Limb (tissue), 2 donors: ENCODE results near the gene B3GAT1.

Experiments
- DNase-seq, 2 donors: peaks; one replicate each; pipeline ENCODE4 v3.0.0-alpha.2; 2016; ENCODE audit errors: extremely low spot score in 2 of 2

B3GAT1 gene

DNA sequence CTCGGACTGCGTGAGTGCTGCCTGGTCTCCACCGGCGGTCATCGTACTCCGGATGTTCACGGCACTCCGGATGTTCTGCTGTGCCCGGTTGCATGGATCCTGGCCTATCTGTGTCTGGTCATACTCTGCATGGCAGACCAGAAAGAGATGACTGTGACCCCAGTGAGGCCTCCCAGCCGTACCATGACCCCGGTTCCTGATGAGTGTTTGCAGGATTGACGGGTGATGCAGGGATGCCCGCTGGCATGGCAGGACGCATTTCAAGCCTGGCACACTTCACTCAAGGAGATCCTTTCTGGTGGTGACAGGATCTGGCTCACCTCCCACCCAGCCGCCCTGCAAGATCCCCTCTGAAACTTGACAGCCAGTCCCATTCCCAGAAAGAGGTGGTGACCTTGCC is 74.0 kb downstream of the B3GAT1 start:
- DNase-seq = no peak

DNA sequence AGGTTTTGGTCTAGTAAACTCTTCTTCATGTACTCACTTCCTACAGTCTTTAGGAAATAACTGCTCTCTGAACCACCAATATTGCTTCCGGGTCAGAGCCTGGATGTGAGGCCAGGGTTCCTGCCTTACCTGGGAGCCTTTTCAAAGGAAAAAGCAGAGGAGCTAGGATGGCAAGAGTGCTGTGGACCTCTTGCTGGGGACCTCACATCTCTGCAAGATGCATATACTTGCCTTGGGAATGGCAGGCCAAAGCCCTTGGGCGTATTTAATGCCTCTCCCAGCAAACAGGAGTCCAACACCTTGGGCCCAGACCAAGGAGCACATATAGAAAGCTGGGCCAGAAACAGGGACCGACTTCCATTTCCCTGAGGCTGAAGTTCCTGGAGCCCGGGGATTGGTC is 75.0 kb downstream of the B3GAT1 start:
- no peak for DNase-seq

DNA sequence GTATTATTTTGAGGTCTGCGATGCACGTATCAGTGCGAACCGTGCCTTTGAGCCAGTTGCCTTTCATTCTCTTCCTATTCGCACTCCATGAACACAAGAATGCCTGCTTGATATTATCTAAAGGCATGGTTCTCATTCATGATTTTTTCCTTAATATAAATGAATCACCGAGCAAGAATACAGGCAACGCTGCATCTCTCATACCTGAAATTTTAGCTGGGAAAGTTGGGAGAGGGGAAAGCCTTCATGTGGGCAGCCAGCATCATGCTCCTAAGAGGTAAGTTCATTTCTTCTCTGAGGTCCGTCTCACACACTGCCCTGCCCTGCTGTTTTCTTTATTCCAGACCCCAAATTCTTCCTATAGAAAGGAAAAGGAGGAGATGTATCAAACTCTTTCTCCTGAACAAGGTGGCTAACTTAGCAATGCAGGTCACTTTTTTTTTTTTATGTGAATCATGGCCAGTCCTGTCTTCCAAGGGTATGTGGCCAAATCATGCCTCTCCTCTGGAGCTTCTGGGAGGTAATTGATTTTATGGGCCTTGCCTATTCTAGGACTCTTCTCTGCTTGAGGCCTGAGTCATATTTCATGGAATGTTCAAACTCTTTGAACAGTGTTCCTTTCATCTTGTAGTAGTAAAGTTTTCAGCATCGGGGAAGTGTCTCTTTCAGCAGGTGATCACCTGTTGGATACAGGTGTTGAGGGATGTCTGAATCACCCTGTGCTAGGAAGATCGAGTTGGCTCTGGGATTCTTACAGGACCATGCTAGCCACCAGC is 77.1 kb downstream of the B3GAT1 start:
- no peak for DNase-seq

DNA sequence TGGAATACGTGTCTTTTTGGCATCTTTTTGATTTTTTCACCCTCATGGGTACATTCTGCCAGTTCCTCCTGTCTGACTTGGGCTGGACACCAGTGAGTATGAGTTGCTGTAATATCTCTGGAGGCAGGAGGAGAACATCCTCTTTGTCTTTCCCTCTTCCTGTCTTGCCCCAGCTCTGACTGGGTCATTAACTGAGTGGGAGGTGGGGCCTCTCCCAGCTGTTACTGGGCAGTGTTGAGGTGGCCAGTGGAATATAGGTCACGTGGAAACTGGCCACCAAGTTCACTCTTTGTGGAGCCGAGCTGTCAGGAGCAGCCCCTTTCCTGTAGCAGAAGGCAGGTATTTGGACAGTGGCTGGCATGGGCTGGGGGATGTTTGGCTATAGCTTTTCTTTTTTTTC is 78.1 kb downstream of the B3GAT1 start:
- no peak for DNase-seq

DNA sequence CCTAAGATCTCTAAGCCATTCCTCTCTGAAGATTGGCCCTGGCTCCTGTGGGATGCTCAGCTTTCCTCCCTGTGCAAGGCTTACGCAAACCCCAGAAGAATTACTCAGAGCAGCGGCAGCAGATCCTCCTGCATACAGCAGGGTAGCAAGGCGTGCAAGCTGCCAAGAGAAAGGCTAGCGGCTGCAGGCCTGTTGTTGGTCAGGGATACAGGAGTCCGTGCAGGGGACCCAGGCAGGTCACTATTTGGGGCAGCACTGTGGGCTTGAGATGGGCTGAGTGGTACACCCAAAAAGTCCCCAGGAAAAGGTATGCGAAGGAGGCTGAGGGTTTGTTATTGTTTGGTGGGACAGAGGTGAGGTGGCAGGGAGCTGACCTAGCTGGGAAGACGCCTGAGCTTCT is 78.7 kb downstream of the B3GAT1 start:
- no peak for DNase-seq

DNA sequence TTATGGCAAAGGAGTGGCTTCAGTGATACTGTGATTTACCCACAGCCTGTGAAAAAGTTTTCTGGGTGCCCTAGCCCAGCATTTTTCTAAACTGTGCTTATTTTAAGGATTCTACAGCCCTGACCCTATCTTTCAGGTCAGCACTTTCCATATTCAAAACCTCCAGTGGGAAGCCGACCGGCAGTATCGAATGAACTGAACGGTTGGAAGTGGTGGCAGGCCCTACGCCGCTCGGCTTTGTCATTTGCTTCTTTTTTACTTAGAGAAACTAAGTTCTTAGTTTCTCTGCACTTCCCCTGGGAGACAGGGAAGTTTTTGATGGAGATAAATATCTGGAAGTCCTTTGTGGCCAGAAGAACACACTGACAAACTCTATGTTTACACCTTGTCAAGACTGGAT is 79.3 kb downstream of the B3GAT1 start:
- DNase-seq = no peak

DNA sequence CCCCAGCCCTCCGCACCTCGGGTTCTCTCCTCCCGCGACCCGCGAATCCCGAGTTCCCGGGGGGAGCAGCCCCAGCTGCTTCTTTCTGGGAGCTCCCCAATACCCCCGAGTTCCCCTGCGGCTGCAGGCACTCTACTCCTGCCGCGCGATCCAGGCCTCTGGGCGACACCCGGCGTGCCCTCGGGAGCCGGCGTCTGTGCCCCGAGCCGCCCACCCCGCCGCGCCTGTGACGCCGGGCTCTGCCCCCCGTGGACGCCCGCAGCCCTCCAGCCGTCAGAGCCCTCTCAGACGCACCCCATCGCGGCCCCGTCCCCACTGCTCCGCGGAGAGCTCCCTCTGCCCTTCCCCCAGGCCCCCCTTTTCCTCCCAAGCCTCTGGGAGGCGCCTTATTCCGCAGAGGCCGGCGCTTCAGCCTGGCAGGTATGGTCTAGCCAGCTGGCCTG is 79.8 kb downstream of the B3GAT1 start:
- peak in 1 of 2 donors; percentile 43 for DNase-seq

DNA sequence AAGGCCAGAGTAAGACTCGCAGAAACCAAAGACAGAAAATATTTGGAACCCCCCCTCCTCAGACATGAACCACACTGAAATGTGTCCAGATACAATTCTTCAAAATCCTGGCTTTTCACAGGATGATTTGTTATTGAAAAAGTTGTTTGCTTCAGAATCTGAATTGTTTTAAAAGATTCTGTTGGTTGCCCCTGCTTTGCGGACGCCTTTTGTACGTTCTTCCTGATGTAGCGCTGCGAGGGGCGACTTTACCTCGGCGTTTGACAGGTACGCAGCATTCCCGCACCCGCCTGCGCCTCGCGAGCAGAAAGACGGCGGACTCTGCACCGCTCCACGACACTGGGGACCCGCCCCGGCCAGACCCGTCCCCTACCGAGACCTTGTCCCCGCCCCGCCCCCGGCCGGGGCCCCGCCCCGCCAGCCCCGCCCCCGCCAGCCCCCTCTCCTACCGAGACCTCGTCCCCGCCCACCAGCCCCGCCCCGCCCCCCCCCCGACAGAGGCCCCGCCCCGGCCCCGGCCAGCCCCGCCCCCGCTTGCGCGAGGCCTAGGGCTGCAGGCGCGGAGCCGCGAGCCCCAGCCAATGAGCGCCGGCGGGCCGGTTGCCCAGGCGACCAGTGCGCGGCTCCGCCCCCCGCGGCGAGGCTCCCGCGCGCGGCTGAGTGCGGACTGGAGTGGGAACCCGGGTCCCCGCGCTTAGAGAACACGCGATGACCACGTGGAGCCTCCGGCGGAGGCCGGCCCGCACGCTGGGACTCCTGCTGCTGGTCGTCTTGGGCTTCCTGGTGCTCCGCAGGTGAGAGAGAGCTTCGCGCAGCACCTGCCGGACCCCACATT is 80.5 kb downstream of the B3GAT1 start, which contains the start of gene GLB1L2:
GLB1L2 (plus strand) TSS at position 635 of the 835 bp plus-strand sequence; CDS start at position 709, 74 bp downstream.
- DNase-seq = peak; percentile 49 to 89

DNA sequence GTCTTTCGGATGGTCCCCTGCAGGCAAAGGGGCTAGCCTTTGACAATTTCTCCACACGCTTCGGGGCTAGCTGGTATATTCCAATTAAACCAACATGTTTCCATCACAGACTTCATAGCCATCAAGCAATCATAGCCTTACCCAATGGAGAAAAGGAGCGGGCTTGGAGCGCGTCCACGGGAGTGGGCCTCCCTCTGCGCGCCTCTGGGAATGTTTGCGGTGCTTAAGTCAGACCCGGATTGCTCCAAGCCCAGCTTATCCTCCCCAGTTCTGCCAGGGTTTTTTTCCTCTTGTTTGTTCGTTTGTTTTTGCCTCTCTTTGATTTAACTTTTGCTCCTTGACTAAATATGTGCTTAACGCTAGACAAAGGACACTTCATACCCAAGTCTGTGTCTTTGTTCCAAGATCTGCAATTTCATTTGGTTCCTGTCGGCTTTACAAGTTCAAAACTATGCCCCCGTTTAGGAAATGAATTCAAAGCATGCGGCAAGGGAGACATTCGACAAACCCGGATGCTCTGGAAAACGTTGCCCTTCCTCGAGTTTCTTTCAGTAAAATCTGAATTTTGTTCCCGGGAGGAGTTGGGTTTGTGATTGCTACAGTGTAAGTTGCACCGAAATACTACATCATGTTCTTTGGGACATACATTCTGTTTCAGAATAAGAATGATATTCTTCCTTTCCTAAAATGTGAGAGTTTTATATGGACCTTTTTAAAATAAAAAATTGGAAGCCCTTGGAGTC is 81.3 kb downstream of the B3GAT1 start:
- no peak for DNase-seq
